ENCODE measurements around the gene NDUFB4. TPM values are rescaled to one million over a fixed set of nuclear protein-coding genes. Genes with fewer than 3 reads are reported as not detected.

NDUFB4 gene
- total RNA-seq (58.1 and 68.4 TPM in 2 replicates), polyA plus RNA-seq (104 and 139 TPM in 2 replicates), polyA minus RNA-seq (43.5 and 55.8 TPM in 2 replicates)
- 81.5 TPM for total RNA-seq (2013)

DNA sequence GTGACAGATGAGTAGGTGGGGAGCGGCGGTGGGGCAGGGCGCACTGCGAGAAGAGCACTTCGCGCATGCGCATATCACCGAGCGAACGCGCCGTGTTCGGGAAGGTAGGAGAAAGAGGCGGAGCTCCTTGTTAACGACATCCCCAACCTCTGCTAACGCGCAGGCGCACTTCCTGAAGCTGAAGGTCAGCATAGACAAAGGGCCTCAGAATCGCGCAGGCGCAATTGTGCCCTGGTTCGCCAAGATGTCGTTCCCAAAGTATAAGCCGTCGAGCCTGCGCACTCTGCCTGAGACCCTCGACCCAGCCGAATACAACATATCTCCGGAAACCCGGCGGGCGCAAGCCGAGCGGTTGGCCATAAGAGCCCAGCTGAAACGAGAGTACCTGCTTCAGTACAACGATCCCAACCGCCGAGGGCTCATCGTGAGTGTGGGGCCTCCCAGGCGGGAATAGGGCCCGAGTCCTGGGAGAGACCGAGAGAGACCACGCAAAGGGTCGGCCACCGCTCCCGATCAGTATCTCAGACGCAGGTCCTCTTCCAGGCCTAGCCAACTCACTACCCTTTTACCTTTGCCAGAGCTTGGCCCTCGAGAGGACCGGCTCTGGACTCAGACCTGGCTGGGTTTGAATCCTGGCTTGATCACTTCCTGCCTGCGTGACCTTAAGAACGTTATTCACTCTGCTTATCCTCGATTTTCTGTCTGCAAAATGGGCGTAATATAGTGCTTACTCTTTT, at the start of gene NDUFB4:
Gene NDUFB4 (plus strand): TSS at position 221 of the 737 bp plus-strand sequence. CDS start 24 bp downstream, at position 245.
- peaks cover 0 to 22% of the 10 kb centered on the region in 2 experiments for H3K36me3 ChIP-seq (replicated peaks in 1 of 2; ENCODE audit: control extremely low read depth in 1 of 2, control insufficient read depth in 1 of 2, extremely low read depth in 1 of 2, insufficient read depth in 2 of 2, low read length in 1 of 2)
- intact Hi-C loops (cut with micrococcal nuclease) = loop anchor here (1.0 to 10.0 kb wide), 6 partner anchors 38 to 1786 kb away; partner anchors contain the start of genes FAM162A, GSK3B, GTF2E1 and MIX23
- peaks cover 32% of the 10 kb centered on the region for H3K79me2 ChIP-seq (ENCODE audit: control insufficient read depth, insufficient read depth, low read length)
- H3K4me3 Mint-ChIP-seq = peak within 1 kb of the TSS; percentile 92
- ATAC-seq (ENCODE audit: low read depth) (peak; percentile 97), DNase-seq (peak; percentile 97)
- H3K27me3 ChIP-seq (replicated peaks in 1 of 4; ENCODE audit: control extremely low read depth in 1 of 4, control insufficient read depth in 3 of 4, insufficient read depth in 4 of 4, low read length in 3 of 4) = no peaks in the 10 kb centered on the region
- peak within 1 kb of the TSS; percentile 59 to 94 (median 86) for H3K4me3 ChIP-seq (ENCODE audit: control extremely low read depth in 1 of 5, extremely low read depth in 1 of 5, insufficient read depth in 1 of 5, low read depth in 2 of 5, low read length in 4 of 5)
- H3K4me1 ChIP-seq (ENCODE audit: control insufficient read depth in 2 of 2, insufficient read depth in 2 of 2, low read length in 2 of 2) = peaks cover 15 to 19% of the 10 kb centered on the region in 2 donors
- peaks cover 11% of the 10 kb centered on the region for H3K4me1 Mint-ChIP-seq
- H2AFZ ChIP-seq (ENCODE audit: insufficient read depth, low read depth, low read length, poor library complexity, severe bottlenecking) = peak within 1 kb of the TSS; percentile 93
- H3K9me3 Mint-ChIP-seq (ENCODE audit: insufficient read depth) = no peaks in the 10 kb centered on the region
- peak within 1 kb of the TSS; percentile 96 for H3K27ac Mint-ChIP-seq
- peak within 1 kb of the TSS; percentile 72 to 95 for H3K27ac ChIP-seq (ENCODE audit: low read length in 2 of 2)
- H3K27me3 Mint-ChIP-seq = no peaks in the 10 kb centered on the region
- TF ChIP-seq, protein P1, sequence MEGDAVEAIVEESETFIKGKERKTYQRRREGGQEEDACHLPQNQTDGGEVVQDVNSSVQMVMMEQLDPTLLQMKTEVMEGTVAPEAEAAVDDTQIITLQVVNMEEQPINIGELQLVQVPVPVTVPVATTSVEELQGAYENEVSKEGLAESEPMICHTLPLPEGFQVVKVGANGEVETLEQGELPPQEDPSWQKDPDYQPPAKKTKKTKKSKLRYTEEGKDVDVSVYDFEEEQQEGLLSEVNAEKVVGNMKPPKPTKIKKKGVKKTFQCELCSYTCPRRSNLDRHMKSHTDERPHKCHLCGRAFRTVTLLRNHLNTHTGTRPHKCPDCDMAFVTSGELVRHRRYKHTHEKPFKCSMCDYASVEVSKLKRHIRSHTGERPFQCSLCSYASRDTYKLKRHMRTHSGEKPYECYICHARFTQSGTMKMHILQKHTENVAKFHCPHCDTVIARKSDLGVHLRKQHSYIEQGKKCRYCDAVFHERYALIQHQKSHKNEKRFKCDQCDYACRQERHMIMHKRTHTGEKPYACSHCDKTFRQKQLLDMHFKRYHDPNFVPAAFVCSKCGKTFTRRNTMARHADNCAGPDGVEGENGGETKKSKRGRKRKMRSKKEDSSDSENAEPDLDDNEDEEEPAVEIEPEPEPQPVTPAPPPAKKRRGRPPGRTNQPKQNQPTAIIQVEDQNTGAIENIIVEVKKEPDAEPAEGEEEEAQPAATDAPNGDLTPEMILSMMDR (IDR thresholded peaks at IDR 0.05) = no peak
- TF ChIP-seq EZH2 (IDR thresholded peaks at IDR 0.05; ENCODE audit: borderline replicate concordance, insufficient read depth, low read depth, low read length, poor library complexity, severe bottlenecking) = no peak
- ChIA-PET CTCF (interaction anchor here (0.6 to 2.4 kb wide), 8 partner anchors 29 to 352 kb away, joined by 3 to 13 read pairs (median 6); no protein-coding TSS in a partner anchor), POLR2A (interaction anchor here (0.7 to 2.9 kb wide), 4 partner anchors 29 to 501 kb away, joined by 4 to 9 read pairs (median 4); partner anchors contain the start of genes GTF2E1, LRRC58 and RABL3)
- peaks cover 5% of the 10 kb centered on the region for H4K20me1 ChIP-seq (ENCODE audit: control insufficient read depth, insufficient read depth, low read length, poor library complexity, severe bottlenecking)
- H3K4me2 ChIP-seq (replicated peaks; ENCODE audit: low read depth, low read length, poor library complexity, severe bottlenecking) = peak within 1 kb of the TSS; percentile 76
- H3K9ac ChIP-seq (ENCODE audit: low read length) = peak within 1 kb of the TSS; percentile 97
- WGBS (ENCODE audit: insufficient coverage) = under 1% methylated on average over 52 of the region's 53 CpGs
- H3K9me3 ChIP-seq (ENCODE audit: control extremely low read depth in 1 of 3, control insufficient read depth in 2 of 3, insufficient read depth in 1 of 3, low read length in 2 of 3) = no peaks in the 10 kb centered on the region

DNA sequence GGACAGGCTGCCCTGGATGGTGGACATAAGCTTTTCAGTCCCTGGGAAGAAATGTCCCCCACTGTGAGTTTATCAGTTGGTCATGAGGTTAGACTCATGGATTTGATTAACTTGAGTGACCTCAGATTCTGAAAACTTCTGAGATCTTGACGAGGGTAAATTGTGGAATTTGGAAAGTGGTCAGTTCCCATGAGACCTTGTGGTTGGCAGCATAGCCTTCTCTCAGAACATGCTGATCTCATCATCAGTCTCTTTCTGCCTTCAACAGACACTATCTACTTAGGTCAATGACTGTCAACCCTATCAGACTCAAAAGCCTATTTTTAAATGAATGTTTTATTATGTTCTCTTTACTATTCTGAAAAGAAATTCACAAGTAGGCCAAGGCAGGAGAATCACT, 45.6 kb upstream of the NDUFB4 start:
- no peak overlapping the region for H3K4me2 ChIP-seq (replicated peaks; ENCODE audit: low read depth, low read length, poor library complexity, severe bottlenecking)
- no peak overlapping the region for H3K27ac ChIP-seq (ENCODE audit: low read length in 2 of 2)
- ChIA-PET CTCF (interaction anchor here (1.0 to 3.4 kb wide), 2 partner anchors 8 to 10 kb away, joined by 3 to 10 read pairs; no protein-coding TSS in a partner anchor), POLR2A (no interaction called here)
- H3K27me3 Mint-ChIP-seq = peaks cover 36% of the 10 kb centered on the region
- H3K9ac ChIP-seq (ENCODE audit: low read length) = no peak overlapping the region
- no peaks in the 10 kb centered on the region for H4K20me1 ChIP-seq (ENCODE audit: control insufficient read depth, insufficient read depth, low read length, poor library complexity, severe bottlenecking)
- no peak overlapping the region for H3K4me3 Mint-ChIP-seq
- H3K9me3 ChIP-seq (ENCODE audit: control extremely low read depth in 1 of 3, control insufficient read depth in 2 of 3, insufficient read depth in 1 of 3, low read length in 2 of 3) = no peaks in the 10 kb centered on the region
- H3K36me3 ChIP-seq (replicated peaks in 1 of 2; ENCODE audit: control extremely low read depth in 1 of 2, control insufficient read depth in 1 of 2, extremely low read depth in 1 of 2, insufficient read depth in 2 of 2, low read length in 1 of 2) = no peaks in the 10 kb centered on the region
- H3K4me1 Mint-ChIP-seq = no peaks in the 10 kb centered on the region
- 43% methylated on average over 1 of the region's 1 CpG for whole genome bisulfite sequencing (ENCODE audit: insufficient coverage)
- H3K9me3 Mint-ChIP-seq (ENCODE audit: insufficient read depth) = no peaks in the 10 kb centered on the region
- intact Hi-C loops (cut with micrococcal nuclease) = no loop called here
- no peak for DNase-seq
- H2AFZ ChIP-seq (ENCODE audit: insufficient read depth, low read depth, low read length, poor library complexity, severe bottlenecking) = no peak overlapping the region
- H3K27ac Mint-ChIP-seq = no peak overlapping the region
- H3K4me1 ChIP-seq (ENCODE audit: control insufficient read depth in 2 of 2, insufficient read depth in 2 of 2, low read length in 2 of 2) = no peaks in the 10 kb centered on the region
- no peak for ATAC-seq (ENCODE audit: low read depth)
- TF ChIP-seq, protein P1 (IDR thresholded peaks at IDR 0.05) = no peak
- TF ChIP-seq EZH2 (IDR thresholded peaks at IDR 0.05; ENCODE audit: borderline replicate concordance, insufficient read depth, low read depth, low read length, poor library complexity, severe bottlenecking) = no peak
- H3K79me2 ChIP-seq (ENCODE audit: control insufficient read depth, insufficient read depth, low read length) = no peaks in the 10 kb centered on the region
- no peak overlapping the region for H3K4me3 ChIP-seq (ENCODE audit: control extremely low read depth in 1 of 5, extremely low read depth in 1 of 5, insufficient read depth in 1 of 5, low read depth in 2 of 5, low read length in 4 of 5)
- H3K27me3 ChIP-seq (replicated peaks in 1 of 4; ENCODE audit: control extremely low read depth in 1 of 4, control insufficient read depth in 3 of 4, insufficient read depth in 4 of 4, low read length in 3 of 4) = peaks cover 0 to 6% (median 0%) of the 10 kb centered on the region in 4 experiments
